Adipose tissue (tissue), 3 donors: ENCODE results near the gene SORCS2. TPM values are rescaled to one million over a fixed set of nuclear protein-coding genes. Genes with fewer than 3 reads are reported as not detected.

ENCODE experiments used
- H3K27ac ChIP-seq: one replicate; pipeline ENCODE4 v1.5.1; 2013; ENCODE audit warnings: low read depth, low read length
- WGBS, 3 donors: extraction: QIAGEN DNeasy Blood & Tissue Kit; methylation state at CpG; one replicate each; pipeline ENCODE4 v1.1.7; 2013; 5-methylcytosine and 5-hydroxymethylcytosine counted together
- polyA plus RNA-seq, 3 donors: library from polyadenylated mRNA; stranded (reverse); fragments of 200-250 nt; gene quantifications; one replicate each; pipeline ENCODE4 v1.2.3, GENCODE V29; 2013
- donor health status: healthy with polysubstance abuse.
- donor health status: Bipolar disorder and iron deficiency.
- donor health status: healthy.

The SORCS2 gene
- polyA plus RNA-seq, 3 donors = 0.22 to 2.2 (median 0.83) TPM

DNA sequence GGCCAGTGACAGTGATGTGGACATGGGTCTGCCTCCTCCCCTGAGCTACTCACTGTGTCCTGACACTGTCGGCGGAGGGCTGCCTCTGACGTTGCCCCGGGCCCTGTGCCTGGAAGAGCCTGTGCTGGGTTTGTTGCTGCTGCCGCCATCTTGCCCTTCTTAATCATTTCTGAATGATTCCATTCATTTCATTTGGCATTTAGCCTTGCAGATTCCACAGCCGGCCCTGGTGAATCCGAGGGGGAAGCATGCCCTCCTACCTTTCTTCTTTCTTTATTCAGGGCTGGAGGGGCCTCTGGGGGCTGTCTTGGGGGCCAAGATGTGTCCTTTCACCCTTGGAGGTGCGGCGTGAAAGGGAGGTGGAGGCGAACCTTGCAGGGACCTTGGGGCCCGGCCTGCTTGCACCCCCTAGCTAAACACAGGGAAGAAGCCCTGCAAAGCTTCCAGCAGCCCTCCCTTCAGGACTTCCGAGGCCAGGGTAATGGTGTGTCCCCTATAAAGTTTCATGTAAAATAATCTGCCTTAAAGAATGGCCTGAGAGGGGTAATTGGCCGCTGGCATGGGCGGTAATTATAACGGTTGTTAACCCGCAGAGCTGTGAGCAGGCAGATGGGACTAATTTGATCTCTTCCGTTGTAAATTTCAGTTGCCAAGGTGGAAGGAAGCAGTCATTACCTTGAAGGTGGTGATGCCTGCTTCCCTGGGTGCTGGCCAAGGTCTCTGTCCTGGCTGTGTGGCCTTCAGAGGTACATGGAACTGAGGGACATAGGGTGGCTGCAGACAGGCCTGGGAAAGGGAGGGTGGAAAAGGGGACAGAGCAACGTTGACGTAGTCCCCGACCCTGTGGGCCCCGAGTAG, 150.1 kb downstream of the SORCS2 start:
- WGBS, 3 donors = 86 to 90% (median 88%) methylated on average over 21 of the region's 21 CpGs
- H3K27ac ChIP-seq = no peak overlapping the region

DNA sequence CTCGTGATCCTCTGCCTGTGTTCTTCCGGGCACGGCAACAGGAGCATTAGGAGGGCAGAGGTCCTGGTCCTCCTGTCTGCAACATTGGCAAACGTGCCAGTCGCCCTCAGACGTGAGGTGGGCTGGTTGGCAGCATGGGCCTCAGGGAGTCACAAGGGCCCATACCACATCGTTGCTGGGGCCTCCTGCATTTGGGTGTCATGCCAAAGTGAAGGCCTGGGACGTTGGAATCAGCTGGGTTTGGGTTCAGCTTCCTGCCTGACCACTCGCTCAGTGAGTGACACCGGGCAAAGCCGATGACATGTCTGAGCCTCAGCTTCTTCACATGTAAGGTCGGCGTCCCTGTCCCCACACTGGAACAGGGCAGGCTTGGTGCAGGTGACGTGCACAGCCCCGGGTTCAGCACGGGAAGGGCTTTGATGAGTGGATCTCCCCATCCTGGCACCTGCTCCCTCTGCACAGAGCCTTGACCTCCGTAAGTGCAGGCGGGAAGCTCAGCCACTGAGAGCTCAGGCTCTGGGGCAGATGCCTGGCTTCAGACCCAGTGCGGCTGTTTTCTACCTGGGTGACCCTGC, 150.8 kb downstream of the SORCS2 start:
- no peak overlapping the region for H3K27ac ChIP-seq
- 83 to 90% (median 89%) methylated on average over 19 of the region's 19 CpGs for whole genome bisulfite sequencing, 3 donors

DNA sequence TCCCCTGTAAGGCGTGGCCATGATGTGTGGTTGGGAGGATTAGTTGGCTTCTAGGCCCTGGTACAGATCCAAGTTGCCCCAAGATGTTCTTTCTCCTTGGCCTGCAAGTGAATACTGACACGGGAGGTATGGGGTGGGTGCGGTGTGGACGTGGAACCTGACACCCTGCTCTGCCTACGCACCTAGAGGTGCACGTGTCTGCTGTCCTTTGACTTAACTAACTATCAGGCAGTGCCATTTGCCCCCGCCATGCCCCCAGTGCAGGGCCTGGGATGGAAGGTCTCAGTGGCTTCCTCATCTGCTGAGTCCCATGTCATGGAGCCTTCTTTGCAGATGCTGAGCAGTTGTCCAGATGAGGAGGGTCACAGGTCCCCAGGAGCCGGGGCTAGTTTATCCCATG, 151.6 kb downstream of the SORCS2 start:
- WGBS, 3 donors = 71 to 85% (median 78%) methylated on average over 8 of the region's 8 CpGs
- no peak overlapping the region for H3K27ac ChIP-seq

DNA sequence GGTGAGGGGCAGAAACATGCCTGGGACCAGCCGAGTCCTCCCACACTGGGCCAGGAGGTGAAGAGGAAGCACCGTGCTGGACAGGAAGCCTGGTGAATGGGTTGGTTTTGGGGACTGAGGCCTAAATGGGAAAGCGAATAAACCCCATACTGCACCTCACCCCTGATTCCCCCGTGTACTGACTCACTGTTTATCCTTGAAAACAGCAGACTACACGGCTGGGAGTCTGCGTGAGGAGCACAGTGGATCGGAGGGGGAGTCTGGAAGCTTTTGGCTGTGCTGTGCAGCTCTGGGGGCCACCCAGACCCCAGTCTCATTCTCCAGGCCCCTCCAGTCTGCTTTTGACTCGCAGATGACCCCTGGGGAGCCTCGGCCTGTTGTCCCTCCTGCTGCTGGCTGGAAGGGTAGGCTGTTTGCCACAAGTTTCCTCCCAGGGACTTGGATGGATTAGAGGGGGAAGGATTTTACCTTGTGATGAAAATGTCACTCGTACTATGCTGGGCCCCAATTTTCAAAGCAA, 152.4 kb downstream of the SORCS2 start:
- 45 to 58% (median 50%) methylated on average over 10 of the region's 10 CpGs for WGBS, 3 donors
- no peak overlapping the region for H3K27ac ChIP-seq

DNA sequence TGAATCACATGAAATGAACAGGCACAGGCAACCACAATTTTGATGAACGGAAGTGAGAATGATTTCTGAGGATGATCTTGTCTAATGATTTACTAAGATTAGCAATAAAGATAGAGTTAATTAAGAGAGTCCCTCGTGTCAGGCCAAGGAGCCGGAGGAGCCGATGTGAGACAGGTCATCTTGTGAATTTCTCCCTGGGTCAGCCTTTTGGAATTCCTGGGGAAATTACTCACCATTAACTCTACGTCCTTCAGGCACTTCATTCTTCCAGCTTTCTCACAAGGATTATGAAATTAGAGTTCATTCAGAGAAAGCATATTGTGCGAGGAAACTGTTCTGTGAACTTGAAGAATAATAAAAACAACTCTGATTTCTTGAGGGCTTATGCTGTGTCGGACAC, 155.6 kb downstream of the SORCS2 start:
- 68 to 82% (median 80%) methylated on average over 7 of the region's 7 CpGs for WGBS, 3 donors
- H3K27ac ChIP-seq = no peak overlapping the region

DNA sequence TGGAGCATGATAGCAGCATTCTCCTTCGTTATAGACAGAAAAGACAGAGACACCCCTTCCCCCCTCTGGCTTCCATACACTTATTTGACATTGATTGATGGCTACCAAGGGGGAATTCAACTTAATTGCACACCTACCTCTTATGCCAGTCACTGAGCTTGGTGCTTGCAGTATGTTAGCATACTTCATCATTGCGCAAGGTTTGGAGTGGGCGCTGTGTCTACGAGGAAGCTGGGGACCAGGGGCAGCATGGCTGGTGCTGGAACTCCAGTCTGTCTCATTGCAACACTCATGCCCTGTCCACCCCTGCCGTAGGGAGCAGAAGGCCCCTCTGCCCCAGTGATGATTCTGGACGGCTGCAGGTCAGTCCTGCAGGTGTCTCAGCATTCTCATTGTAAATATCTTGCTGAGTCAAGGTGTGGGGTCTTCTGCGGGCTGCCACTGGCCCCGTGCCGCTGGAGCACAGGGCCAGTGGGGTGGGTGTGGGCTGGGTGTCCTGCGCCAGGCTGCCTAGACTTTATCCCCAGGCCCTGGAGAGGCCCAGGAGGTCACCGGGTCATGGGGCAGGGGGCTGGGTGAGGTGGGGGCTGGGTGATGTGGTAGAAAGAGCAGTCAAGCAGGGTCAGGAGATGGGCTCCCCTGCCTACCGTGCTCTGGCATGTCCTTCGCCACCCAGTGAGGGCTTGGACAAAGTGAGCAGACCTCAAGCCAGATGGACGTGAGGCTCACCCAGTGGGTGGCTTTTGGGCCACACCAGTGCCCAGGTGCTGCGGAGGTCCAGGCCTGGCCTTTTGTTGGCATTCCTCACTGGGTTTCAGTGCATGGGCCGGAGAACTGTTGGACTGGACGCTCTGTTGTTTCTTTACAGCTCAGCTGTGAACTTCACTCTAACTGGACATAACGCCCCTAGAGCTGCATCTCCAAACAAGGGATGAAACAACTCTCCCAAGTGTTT, 156.9 kb downstream of the SORCS2 start:
- 75 to 85% (median 85%) methylated on average over 18 of the region's 18 CpGs for WGBS, 3 donors
- no peak overlapping the region for H3K27ac ChIP-seq

DNA sequence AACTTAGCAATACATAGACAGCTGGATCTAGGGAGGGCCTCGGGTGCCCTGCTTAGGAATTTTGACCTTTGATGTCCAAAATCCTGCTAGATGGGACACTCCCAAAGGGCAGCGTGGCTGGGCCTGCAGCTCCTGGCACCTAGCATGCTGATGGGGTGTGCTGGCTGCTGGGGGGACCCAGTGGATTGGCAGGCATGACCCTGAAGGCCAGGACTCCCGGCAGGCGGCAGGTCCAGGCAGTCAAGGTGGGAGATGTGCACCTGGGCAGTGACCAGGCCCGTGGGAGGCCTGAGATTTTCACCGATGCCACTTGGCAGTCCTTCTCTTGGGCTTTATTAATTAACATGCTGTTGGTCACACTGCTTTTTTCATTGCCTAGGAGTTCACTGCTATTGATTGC, 158.1 kb downstream of the SORCS2 start:
- no peak overlapping the region for H3K27ac ChIP-seq
- 64 to 83% (median 80%) methylated on average over 6 of the region's 6 CpGs for WGBS, 3 donors

DNA sequence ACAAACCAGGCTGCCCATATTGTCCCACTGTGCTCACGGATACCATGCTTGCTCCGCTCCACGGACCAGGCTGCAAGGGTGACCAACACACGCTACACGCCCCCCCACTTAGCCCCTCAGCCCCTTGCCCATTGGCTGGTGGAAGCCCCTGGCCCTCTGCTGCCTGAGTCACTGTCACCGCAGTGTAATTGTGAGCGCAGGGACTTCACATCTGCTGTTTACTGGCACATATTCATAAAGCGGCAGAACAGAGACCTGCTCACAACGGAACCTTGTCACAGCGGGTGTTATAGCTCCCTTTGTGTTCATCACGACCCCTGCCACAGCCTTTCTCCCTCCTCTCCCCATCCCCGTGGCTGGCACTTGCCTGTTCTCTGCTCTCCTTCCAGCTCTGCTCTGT, 158.7 kb downstream of the SORCS2 start:
- WGBS, 3 donors = 65 to 85% (median 83%) methylated on average over 12 of the region's 12 CpGs
- H3K27ac ChIP-seq = no peak overlapping the region

DNA sequence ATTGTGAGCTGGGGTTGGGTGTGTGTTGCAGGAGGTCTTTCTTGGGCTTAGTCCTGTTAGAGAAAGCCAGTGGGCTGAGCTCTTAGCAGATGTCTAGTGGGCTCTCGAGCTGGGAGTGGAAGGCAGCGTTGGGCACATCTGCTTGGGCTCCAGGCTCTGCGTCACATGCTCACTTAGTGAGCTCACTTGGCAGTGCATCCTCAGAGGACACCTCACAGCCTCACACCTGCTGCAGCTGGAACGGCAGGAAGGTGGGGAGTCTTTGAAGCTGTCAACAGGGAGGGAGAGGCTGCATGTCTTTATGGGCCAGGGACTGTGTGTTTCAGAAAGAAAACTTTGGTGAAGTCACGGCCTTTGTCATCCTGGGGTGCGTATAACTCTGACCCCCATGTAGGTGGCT, 160.1 kb downstream of the SORCS2 start:
- H3K27ac ChIP-seq = no peak overlapping the region
- WGBS, 3 donors = 71 to 84% (median 83%) methylated on average over 6 of the region's 6 CpGs

DNA sequence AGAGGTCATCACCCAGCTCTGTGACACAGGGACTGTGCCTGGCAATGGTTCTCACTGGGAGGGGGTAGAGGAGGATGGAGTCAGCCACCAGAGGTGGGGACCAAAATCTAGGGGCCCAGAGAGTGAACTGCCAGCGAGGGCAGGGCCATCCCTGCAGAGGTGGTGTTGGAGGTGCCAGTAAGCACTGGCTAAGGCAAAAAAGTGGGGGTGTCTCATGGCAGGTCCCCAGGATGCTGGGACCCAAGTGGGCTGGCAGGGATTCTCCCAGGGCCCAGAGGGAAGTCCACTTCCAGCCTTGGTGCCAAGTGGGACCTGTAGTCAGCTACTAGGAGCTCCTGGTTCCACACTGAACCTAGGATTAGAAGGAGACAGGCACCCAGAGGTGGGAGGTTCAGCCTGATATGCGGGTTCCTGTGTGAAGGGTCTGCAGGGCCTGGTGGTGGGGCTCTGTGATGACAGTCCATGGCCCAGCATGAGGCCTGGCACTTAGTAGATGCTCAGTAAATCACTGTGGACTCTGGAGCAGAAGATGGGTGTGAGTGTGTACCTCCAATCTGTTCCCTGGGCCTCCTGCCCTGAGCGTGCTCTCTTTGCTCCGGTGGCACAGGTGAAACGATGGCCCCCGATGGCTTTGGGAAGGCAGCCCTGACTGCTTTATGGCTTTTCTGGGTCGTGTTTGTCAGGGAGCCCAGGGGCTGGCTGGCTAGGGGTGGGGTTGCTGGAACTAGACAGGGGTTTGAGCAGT, 160.9 kb downstream of the SORCS2 start:
- H3K27ac ChIP-seq = no peak overlapping the region
- 81 to 86% (median 85%) methylated on average over 7 of the region's 7 CpGs for WGBS, 3 donors

DNA sequence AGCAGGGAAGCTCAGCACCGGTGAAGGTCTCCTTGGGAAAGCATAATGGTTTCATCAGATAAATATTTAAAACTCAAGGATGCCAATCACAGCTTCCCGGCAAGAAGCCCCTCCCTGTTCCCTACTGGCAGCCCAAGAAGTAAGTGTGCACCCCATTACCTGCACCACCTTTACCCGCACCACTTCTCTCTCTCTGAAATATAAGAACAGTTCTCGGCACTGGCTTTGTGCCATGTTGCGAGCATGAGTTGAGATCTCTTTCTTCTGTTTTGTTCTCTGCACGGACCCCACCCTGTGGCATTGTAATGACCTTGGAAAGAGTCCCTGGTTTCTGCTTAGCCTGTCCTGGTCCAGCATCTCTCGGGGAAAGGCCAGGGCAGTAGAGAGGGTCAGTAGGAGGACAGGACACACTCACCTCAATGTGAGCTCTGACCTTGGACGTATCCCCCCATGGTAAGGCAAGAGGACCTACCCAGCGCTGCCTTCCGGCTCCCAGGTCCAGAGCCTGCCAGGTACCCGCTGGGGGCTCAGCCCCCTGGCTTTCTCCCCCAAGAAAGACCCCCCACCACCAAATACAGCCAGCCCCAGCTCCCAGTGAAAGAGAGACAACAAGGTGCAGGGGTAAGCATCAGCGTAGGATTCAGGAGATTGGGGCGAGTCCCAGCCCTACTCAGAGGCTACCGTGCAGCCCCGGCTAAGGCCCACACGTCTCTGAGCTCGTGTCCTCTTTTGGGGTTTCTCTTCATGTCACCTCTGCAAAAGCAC, 161.7 kb downstream of the SORCS2 start:
- 78 to 87% (median 85%) methylated on average over 17 of the region's 17 CpGs for WGBS, 3 donors
- no peak overlapping the region for H3K27ac ChIP-seq

DNA sequence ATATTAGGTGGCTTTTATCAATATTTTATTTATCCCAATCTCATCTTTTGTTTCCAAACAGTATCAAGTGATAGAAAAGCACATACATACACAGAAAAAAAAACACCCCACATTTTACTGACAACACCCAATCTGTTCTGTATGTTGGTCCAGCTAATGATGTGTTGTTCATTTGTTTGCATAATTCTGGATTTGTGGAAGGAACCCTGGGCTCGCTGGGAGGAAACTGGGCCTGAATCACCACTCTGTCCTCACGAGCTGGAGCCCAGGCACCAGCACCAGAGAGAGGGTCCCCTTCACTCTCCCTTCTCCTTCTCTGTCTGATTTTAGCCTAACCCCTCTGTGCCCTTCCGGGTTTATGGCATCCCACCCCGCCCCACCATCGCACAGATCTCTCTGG, 162.6 kb downstream of the SORCS2 start:
- WGBS, 3 donors = 69 to 80% (median 73%) methylated on average over 5 of the region's 5 CpGs
- no peak overlapping the region for H3K27ac ChIP-seq

DNA sequence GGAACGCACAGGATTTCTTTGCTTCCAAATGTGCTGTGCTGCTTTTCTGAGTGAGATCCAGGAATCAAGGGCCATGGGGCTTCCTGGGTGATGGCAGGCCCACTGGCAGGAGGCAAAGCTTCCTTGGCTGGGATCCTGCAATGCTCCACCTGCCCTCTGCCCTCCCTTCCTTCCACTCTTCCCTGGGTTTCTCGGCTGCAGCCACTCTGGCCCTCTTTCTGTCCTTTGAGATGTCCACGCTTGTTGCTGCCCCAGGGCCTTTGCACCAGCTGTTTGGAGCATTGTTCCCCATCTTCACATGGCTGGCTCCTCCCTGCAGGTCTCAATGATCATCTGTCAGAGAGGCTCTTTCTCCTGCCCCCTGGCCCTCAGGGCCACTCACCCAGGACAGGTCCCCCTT, 163.5 kb downstream of the SORCS2 start:
- H3K27ac ChIP-seq = no peak overlapping the region
- 69 to 90% (median 78%) methylated on average over 3 of the region's 3 CpGs for WGBS, 3 donors

DNA sequence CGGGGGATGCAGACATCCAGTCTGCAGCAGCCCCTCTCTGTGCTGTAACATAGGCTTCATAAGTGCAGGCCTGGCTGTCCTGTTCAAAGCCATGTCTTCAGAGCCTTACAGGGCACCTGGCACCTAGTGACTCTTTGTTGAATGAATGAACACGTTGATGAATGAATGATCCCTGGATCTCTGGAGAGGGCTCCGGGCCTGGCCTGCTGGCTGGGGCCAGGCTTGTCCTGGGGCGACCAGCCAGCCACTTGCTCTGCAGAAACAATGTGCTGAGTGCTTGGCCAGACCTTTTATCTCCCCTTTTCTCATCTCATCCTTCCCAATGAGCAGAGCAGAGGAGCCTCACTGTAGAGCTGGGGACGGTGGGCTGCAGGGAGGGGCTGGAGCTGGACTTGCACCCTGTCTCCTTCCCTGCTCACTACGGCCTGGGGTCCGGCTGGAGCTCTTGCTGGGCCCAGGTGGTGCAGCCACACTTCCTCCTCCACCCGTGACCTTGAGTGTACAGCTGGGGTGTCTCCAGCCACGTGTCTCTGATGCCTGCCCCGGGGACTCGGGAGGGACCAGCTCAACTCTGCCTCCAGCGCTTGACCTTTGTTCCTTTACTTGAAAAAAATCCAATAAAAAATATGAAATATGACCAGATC, 164.5 kb downstream of the SORCS2 start:
- 61 to 75% (median 70%) methylated on average over 12 of the region's 12 CpGs for WGBS, 3 donors

DNA sequence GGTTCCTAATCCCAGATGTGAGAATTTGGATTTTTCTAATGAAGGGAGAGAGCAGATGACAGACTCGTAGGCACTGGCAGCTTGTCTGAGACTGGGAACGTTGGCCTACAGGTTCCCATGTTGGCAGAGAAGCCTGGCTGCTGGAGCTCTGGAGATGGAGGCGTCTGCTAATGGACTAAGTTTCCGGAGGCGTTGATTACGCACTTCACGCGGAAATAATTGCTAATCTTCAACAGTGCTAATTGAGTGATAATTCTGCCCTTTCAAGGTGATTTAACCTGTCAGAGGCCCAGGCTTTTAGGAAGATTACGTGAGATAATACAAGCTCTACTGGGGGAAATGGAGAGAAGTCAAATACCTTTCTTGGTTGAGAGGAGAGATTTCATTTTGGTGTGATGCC, 165.0 kb downstream of the SORCS2 start:
- WGBS, 3 donors = 84 to 86% (median 85%) methylated on average over 9 of the region's 9 CpGs
- no peak overlapping the region for H3K27ac ChIP-seq

More for the DNA sequence above, 164.5 kb downstream of the SORCS2 start:
- H3K27ac ChIP-seq = no peak overlapping the region

DNA sequence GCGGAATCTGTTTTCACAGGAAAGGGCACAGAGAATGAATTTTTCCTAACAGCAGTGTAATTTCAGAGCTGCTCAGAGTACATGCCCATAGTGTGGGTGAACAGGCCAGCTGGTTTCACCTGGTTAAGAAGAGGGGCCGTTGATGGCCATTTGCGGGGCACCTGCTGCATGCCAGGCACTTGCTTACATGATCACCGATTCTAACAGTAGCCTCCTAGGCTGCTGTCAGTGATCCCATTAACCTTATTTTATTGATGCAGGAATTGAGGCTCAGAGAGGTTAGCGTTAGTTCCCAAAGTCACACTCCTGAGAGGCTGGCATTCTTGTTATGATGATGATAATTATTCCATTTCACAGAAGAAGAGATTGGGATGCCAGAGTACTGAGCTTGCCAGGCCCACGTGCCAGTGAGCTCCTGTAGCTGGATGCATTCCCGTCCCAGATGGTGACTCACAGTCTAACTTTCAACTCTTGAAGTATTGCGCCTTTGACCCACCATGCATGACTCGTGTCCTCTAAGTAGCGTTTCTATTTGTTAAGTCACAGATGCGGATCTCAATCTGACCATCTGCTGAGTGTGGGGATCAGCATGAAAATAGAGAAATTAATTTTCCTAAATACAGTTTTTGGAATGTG, 165.9 kb downstream of the SORCS2 start:
- no peak overlapping the region for H3K27ac ChIP-seq
- 77 to 79% (median 79%) methylated on average over 11 of the region's 11 CpGs for WGBS, 3 donors
